H9 (cell line): ENCODE measurements around the gene SPAG5. TPM values are rescaled to one million over a fixed set of nuclear protein-coding genes. Genes with fewer than 3 reads are reported as not detected.

Experiments
- DNase-seq: peaks from one replicate; pipeline ENCODE4 v3.0.0-alpha.2; 2017
- H2AFZ ChIP-seq: one replicate; pipeline ENCODE4 v1.6.1; 2013; ENCODE audit warnings: mild to moderate bottlenecking, low read length, control low read depth, moderate library complexity
- H2AK5ac ChIP-seq: 2 replicates; pipeline ENCODE4 v1.6.1; 2013; ENCODE audit warnings: low read length, control low read depth, mixed read lengths; ENCODE audit not compliant: insufficient read length
- H2BK120ac ChIP-seq: one replicate; pipeline ENCODE4 v1.6.1; 2013; ENCODE audit warnings: low read depth, mild to moderate bottlenecking, low read length, control low read depth, inconsistent platforms; ENCODE audit not compliant: poor library complexity, severe bottlenecking
- H2BK12ac ChIP-seq: 2 replicates; pipeline ENCODE4 v1.6.1; 2013; ENCODE audit warnings: low read length, control low read depth, mixed read lengths, low read depth; ENCODE audit not compliant: insufficient read length
- H2BK15ac ChIP-seq: 2 replicates; pipeline ENCODE4 v1.6.1; 2013; ENCODE audit warnings: low read depth, low read length, control low read depth
- H2BK20ac ChIP-seq: one replicate; pipeline ENCODE4 v1.6.1; 2013; ENCODE audit warnings: low read depth, mild to moderate bottlenecking, low read length, control low read depth, inconsistent platforms; ENCODE audit not compliant: poor library complexity, severe bottlenecking
- H2BK5ac ChIP-seq: 2 replicates; pipeline ENCODE4 v1.6.1; 2013; ENCODE audit warnings: low read length, control low read depth, mixed read lengths; ENCODE audit not compliant: insufficient read length
- H3K14ac ChIP-seq: 2 replicates; pipeline ENCODE4 v1.6.1; 2013; ENCODE audit warnings: low read length, control low read depth; ENCODE audit not compliant: insufficient read depth
- H3K18ac ChIP-seq: 2 replicates; pipeline ENCODE4 v1.6.1; 2013; ENCODE audit warnings: low read depth, mild to moderate bottlenecking, mixed read lengths, low read length, control low read depth; ENCODE audit not compliant: insufficient read length
- H3K23ac ChIP-seq: 2 replicates; pipeline ENCODE4 v1.6.1; 2013; ENCODE audit warnings: low read length, control low read depth, mixed read lengths, low read depth; ENCODE audit not compliant: insufficient read length
- H3K23me2 ChIP-seq: 2 replicates; pipeline ENCODE4 v1.6.1; 2013; ENCODE audit warnings: low read depth, mild to moderate bottlenecking, mixed read lengths, low read length, control low read depth; ENCODE audit not compliant: insufficient read length, poor library complexity, severe bottlenecking
- H3K27ac ChIP-seq: 2 replicates; pipeline ENCODE4 v1.5.1; 2013; ENCODE audit warnings: low read length, control low read depth, mixed read lengths, low read depth; ENCODE audit not compliant: insufficient read length
- H3K27me3 ChIP-seq: 2 replicates; pipeline ENCODE4 v1.6.1; 2013; ENCODE audit warnings: low read length, control low read depth, inconsistent platforms; ENCODE audit not compliant: insufficient read depth
- H3K4ac ChIP-seq: 2 replicates; pipeline ENCODE4 v1.6.1; 2013; ENCODE audit warnings: low read depth, mild to moderate bottlenecking, control low read depth, inconsistent platforms, low read length, moderate library complexity
- H3K4me1 ChIP-seq: 2 replicates; pipeline ENCODE4 v1.6.1; 2013; ENCODE audit warnings: low read length, control low read depth, inconsistent platforms; ENCODE audit not compliant: insufficient read depth
- H3K4me2 ChIP-seq: 2 replicates; pipeline ENCODE4 v1.6.1; 2013; ENCODE audit warnings: low read length, control low read depth, mixed read lengths; ENCODE audit not compliant: insufficient read length, insufficient read depth
- H3K56ac ChIP-seq: 2 replicates; pipeline ENCODE4 v1.6.1; 2013; ENCODE audit warnings: low read depth, mild to moderate bottlenecking, mixed read lengths, low read length, control low read depth; ENCODE audit not compliant: insufficient read length
- H3K79me1 ChIP-seq: 2 replicates; pipeline ENCODE4 v1.6.1; 2013; ENCODE audit warnings: low read depth, mild to moderate bottlenecking, moderate library complexity, low read length, control low read depth, inconsistent platforms; ENCODE audit not compliant: insufficient read depth, poor library complexity, severe bottlenecking
- H3K79me2 ChIP-seq: 2 replicates; pipeline ENCODE4 v1.6.1; 2013; ENCODE audit warnings: low read length, control low read depth, inconsistent platforms; ENCODE audit not compliant: insufficient read depth
- H3K9ac ChIP-seq: 2 replicates; pipeline ENCODE4 v1.6.1; 2013; ENCODE audit warnings: low read length, control low read depth, mixed read lengths; ENCODE audit not compliant: insufficient read length; ENCODE audit errors: extremely low read depth
- H3K9me3 ChIP-seq: one replicate; pipeline ENCODE4 v1.6.1; 2013; ENCODE audit warnings: low read depth, low read length, inconsistent platforms; ENCODE audit not compliant: control insufficient read depth
- H3T11ph ChIP-seq: one replicate; pipeline ENCODE4 v1.6.1; 2013; ENCODE audit warnings: mild to moderate bottlenecking, low read length, control low read depth, inconsistent platforms
- H4K20me1 ChIP-seq: one replicate; pipeline ENCODE4 v1.6.1; 2013; ENCODE audit not compliant: control insufficient read depth, insufficient read length, insufficient read depth
- H4K5ac ChIP-seq: 2 replicates; pipeline ENCODE4 v1.6.1; 2013; ENCODE audit warnings: low read depth, mild to moderate bottlenecking, mixed read lengths, low read length, control low read depth; ENCODE audit not compliant: insufficient read length
- H4K8ac ChIP-seq: replicated peaks from 2 replicates; pipeline ENCODE4 v1.6.1; 2013; ENCODE audit warnings: low read length, control low read depth, mixed read lengths, low read depth; ENCODE audit not compliant: insufficient read length
- H4K91ac ChIP-seq: 2 replicates; pipeline ENCODE4 v1.6.1; 2013; ENCODE audit warnings: low read depth, mild to moderate bottlenecking, moderate library complexity, mixed read lengths, low read length, control low read depth; ENCODE audit not compliant: insufficient read length
- H3K27ac Mint-ChIP-seq, 3 experiments: 2 replicates in 2 of 3; 3 replicates in 1 of 3; pipeline ENCODE4 v1.8.0; 2020 to 2021; ENCODE audit warnings: mixed read lengths in 3 of 3, mild to moderate bottlenecking in 1 of 3, moderate library complexity in 1 of 3
- H3K27me3 Mint-ChIP-seq: 2 replicates; pipeline ENCODE4 v1.8.0; 2021; ENCODE audit warnings: low read depth, mild to moderate bottlenecking, moderate library complexity, mixed read lengths
- H3K36me3 Mint-ChIP-seq, 3 experiments: 2 replicates in 2 of 3; 3 replicates in 1 of 3; pipeline ENCODE4 v1.8.0; 2020 to 2021; ENCODE audit warnings: low read depth in 3 of 3, mixed read lengths in 3 of 3; ENCODE audit not compliant: insufficient read depth in 1 of 3
- H3K4me1 Mint-ChIP-seq, 2 experiments: 2 replicates each; pipeline ENCODE4 v1.8.0; 2020; ENCODE audit warnings: mixed read lengths in 2 of 2
- H3K4me3 Mint-ChIP-seq, 2 experiments: 2 replicates in 1 of 2; 3 replicates in 1 of 2; pipeline ENCODE4 v1.8.0; 2020 to 2021; ENCODE audit warnings: mild to moderate bottlenecking in 2 of 2, mixed read lengths in 2 of 2, moderate library complexity in 1 of 2
- H3K9me3 Mint-ChIP-seq, 2 experiments: 2 replicates in 1 of 2; 3 replicates in 1 of 2; pipeline ENCODE4 v1.8.0; 2020; ENCODE audit warnings: mild to moderate bottlenecking in 2 of 2, mixed read lengths in 2 of 2, moderate library complexity in 1 of 2
- WGBS: extraction: QIAGEN DNeasy Blood & Tissue Kit; methylation state at CpG from one replicate; pipeline ENCODE4 v1.1.7; 2013; ENCODE audit warnings: missing lambda C conversion rate, low lambda C conversion rate, mixed read lengths; ENCODE audit not compliant: insufficient read length; ENCODE audit errors: extremely low coverage; 5-methylcytosine and 5-hydroxymethylcytosine counted together
- total RNA-seq: library from RNA; stranded (reverse); gene quantifications from 2 replicates; pipeline ENCODE4 v1.2.1, GENCODE V29; 2021
- TF ChIP-seq, protein P1 (sequence below): fragments of 200-600 bp; sonication (generic); conservative IDR thresholded peaks from 3 replicates; pipeline ENCODE4 v1.8.0; 2021; ENCODE audit warnings: antibody characterized with exemption, mild to moderate bottlenecking

The SPAG5 gene
- total RNA-seq, 1 experiment from 2014 or later: 122 TPM

GRCh38 chr17:28529013-28529400 is 69.8 kb downstream of the SPAG5 start:
- Histone ChIP-seq H2BK20ac (no peak overlapping the region), H3K27ac (no peak overlapping the region), H4K91ac (no peak overlapping the region), H3K4me1 (no peaks in the 10 kb centered on the region), H3K4ac (no peak overlapping the region), H3K14ac (no peak overlapping the region), H4K20me1 (no peaks in the 10 kb centered on the region), H3K23me2 (no peaks in the 10 kb centered on the region), H2AFZ (no peak overlapping the region), H3K56ac (no peak overlapping the region), H3K27me3 (no peaks in the 10 kb centered on the region), H2BK12ac (no peak overlapping the region), H2BK120ac (no peak overlapping the region), H3K79me1 (no peaks in the 10 kb centered on the region), H2BK5ac (no peak overlapping the region), H3K4me2 (no peak overlapping the region), H3K23ac (no peak overlapping the region), H2AK5ac (no peak overlapping the region), H3T11ph (no peak overlapping the region), H3K18ac (no peak overlapping the region), H3K9me3 (no peaks in the 10 kb centered on the region), H3K79me2 (no peaks in the 10 kb centered on the region), H4K8ac (no peak overlapping the region), H4K5ac (no peak overlapping the region), H2BK15ac (no peak overlapping the region), H3K9ac (no peak overlapping the region)
- Mint-ChIP-seq H3K27me3 (peaks cover 12% of the 10 kb centered on the region), H3K4me1 (peaks cover 0 to 24% of the 10 kb centered on the region in 2 experiments; a peak in 2 of 4 replicates), H3K4me3 (no peak overlapping the region), H3K27ac (no peak overlapping the region), H3K9me3 (no peaks in the 10 kb centered on the region), H3K36me3 (no peaks in the 10 kb centered on the region)
- TF ChIP-seq, protein P1, sequence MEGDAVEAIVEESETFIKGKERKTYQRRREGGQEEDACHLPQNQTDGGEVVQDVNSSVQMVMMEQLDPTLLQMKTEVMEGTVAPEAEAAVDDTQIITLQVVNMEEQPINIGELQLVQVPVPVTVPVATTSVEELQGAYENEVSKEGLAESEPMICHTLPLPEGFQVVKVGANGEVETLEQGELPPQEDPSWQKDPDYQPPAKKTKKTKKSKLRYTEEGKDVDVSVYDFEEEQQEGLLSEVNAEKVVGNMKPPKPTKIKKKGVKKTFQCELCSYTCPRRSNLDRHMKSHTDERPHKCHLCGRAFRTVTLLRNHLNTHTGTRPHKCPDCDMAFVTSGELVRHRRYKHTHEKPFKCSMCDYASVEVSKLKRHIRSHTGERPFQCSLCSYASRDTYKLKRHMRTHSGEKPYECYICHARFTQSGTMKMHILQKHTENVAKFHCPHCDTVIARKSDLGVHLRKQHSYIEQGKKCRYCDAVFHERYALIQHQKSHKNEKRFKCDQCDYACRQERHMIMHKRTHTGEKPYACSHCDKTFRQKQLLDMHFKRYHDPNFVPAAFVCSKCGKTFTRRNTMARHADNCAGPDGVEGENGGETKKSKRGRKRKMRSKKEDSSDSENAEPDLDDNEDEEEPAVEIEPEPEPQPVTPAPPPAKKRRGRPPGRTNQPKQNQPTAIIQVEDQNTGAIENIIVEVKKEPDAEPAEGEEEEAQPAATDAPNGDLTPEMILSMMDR: no peak
- DNase-seq: no peak
- no CpG with 5 or more reads among the region's 3 CpGs for WGBS
